ENCODE results near the gene TROAP.
"Not testable (repeated sequence)": the region's sequence is repeated elsewhere in the genome, so short reads cannot be mapped to it uniquely, and the experiment has no call there.

TROAP gene

GRCh38 chr12:49322708-49323523 lies at the start of gene TROAP:
Gene TROAP, plus strand, starts transcription at chr12:49323255. Its CDS starts 354 bp downstream, at chr12:49323609.
- H3K9me3 ChIP-seq (replicated peaks in 1 of 11): no peaks in the 10 kb centered on the region
- peak within 1 kb of the TSS; percentile 90 to 99 (median 96) for H3K4me2 ChIP-seq
- peaks cover 0 to 41% (median 32%) of the 10 kb centered on the region in 11 experiments; a peak in 19 of 22 replicates for H3K36me3 ChIP-seq
- peaks cover 0 to 10% (median 0%) of the 10 kb centered on the region in 11 experiments; a peak in 3 of 22 replicates for H4K20me1 ChIP-seq
- no peaks in the 10 kb centered on the region for H3K27me3 ChIP-seq
- peak within 1 kb of the TSS; percentile 39 to 91 (median 81); a peak in 20 of 22 replicates for H3K27ac ChIP-seq
- H3K4me1 ChIP-seq: peaks cover 17 to 27% (median 22%) of the 10 kb centered on the region in 10 experiments
- H3K4me3 ChIP-seq: peak within 1 kb of the TSS; percentile 62 to 85 (median 76)
- TF ChIP-seq Cebpa-rat (IDR thresholded peaks at IDR 0.05): no peak
- H3K9ac ChIP-seq: peak within 1 kb of the TSS; percentile 79 to 92 (median 86)

- Histone ChIP-seq H3K36me3 (peaks cover 54 to 68% (median 61%) of the 10 kb centered on the region in 11 experiments), H3K27me3 (no peaks in the 10 kb centered on the region), H3K9me3 (replicated peaks in 1 of 11) (no peaks in the 10 kb centered on the region), H3K4me2 (no peak overlapping the region), H3K9ac (no peak overlapping the region), H3K4me1 (peaks cover 0 to 27% (median 3%) of the 10 kb centered on the region in 10 experiments; a peak in 9 of 20 replicates), H4K20me1 (peaks cover 54 to 91% (median 74%) of the 10 kb centered on the region in 11 experiments; a peak in 21 of 22 replicates), H3K27ac (no peak overlapping the region), H3K4me3 (no peak overlapping the region)
- no peak for TF ChIP-seq Cebpa-rat (IDR thresholded peaks at IDR 0.05)
Measured at GRCh38 chr12:49273726-49274395, 49.2 kb upstream of the TROAP start.

DNA sequence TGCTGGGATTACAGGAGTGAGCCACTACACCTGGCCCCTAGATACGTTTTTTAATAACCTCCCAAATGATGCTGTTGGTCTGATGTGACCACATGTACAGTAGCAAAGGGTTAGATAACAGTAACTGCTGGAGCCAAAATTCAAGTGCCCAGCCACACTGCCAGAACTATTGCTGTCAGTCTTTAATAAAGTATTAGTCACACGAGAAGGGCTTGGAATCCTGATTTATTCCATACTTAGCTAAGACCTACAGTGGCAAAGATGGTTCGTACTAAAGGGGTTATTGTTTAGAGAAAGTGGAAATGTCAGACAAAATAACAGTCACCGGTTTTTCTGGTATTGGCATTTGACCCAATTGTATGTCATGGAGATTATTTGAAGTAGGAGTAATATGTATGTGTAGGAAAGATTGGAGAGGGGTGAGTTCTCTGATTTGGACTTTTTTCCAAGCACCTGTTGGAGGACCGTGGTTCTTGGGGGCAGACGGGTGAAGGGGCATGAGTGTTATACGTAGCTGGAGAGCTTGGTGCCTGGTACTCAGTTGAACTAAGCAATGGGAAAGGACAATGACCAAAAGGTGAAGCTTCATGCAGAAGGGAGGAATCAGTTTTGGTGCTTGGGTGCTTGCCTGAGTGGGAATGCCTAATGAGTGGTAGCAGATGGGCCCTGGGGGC lies 48.5 kb upstream of the TROAP start:
- Histone ChIP-seq H3K27me3 (no peaks in the 10 kb centered on the region), H3K4me2 (no peak overlapping the region), H3K9me3 (replicated peaks in 1 of 11) (no peaks in the 10 kb centered on the region), H3K4me1 (peaks cover 0 to 22% (median 2%) of the 10 kb centered on the region in 10 experiments; a peak in 13 of 20 replicates), H3K4me3 (no peak overlapping the region), H3K36me3 (peaks cover 47 to 61% (median 55%) of the 10 kb centered on the region in 11 experiments), H3K27ac (no peak overlapping the region), H4K20me1 (peaks cover 50 to 84% (median 68%) of the 10 kb centered on the region in 11 experiments; a peak in 21 of 22 replicates), H3K9ac (no peak overlapping the region)
- TF ChIP-seq Cebpa-rat (IDR thresholded peaks at IDR 0.05): no peak

DNA sequence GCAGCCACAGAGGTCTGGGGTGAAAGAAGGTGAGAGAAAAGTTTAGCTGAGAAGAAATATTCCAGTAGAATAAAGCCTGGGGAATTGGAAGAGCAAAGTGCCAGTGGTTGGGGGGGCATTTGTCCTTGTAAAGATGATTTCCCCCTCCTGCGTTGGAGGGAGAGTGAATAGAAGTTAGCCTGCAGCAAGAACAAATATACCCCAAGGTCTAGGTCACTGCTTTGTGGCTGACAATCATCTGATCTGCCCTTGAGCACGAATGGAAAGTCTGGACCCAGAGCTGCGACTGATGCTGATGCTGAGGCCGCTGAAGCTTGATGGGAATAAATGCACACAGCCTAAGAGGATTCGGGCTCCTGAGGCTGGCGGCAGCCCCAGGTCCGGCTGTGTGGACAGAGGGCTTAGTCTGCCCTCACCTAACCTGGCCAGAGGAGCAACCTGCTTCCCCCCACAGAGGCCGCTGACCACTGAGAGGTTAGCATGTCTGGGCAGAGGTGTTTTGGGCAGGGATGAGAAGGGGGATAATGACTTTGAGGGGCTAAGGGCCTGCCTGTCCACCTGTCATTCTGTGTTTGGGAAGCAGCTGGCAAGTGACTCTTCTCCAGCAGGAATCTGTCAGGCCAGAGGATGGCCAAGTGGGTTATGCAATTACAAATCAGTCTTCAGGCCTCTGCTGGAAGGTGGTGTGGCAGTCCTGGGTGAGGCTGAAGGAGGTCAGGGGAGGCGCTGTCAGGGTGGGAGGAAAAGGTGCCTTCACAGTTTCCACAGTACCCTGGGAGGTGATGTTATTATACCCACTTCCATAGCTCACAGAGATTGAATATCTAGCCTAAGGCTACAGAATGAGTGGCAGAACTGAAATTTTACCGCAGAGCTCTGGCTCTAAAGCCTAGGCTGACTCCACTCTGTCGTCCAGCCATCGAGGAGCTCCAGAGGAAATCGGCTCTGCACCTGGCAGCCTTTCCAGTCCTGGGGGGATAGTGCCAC lies 46.5 kb upstream of the TROAP start:
- H4K20me1 ChIP-seq: peaks cover 30 to 63% (median 47%) of the 10 kb centered on the region in 11 experiments; a peak in 21 of 22 replicates
- peaks cover 26 to 41% (median 34%) of the 10 kb centered on the region in 11 experiments for H3K36me3 ChIP-seq
- peaks cover 15 to 27% (median 20%) of the 10 kb centered on the region in 10 experiments for H3K4me1 ChIP-seq
- H3K27ac ChIP-seq: no peak overlapping the region
- peak overlapping the region in 1 of 11 experiments; percentile 33; a peak in 1 of 22 replicates for H3K9ac ChIP-seq
- H3K4me3 ChIP-seq: no peak overlapping the region
- TF ChIP-seq Cebpa-rat (IDR thresholded peaks at IDR 0.05): no peak
- no peak overlapping the region for H3K4me2 ChIP-seq
- no peaks in the 10 kb centered on the region for H3K27me3 ChIP-seq
- no peaks in the 10 kb centered on the region for H3K9me3 ChIP-seq (replicated peaks in 1 of 11)

DNA sequence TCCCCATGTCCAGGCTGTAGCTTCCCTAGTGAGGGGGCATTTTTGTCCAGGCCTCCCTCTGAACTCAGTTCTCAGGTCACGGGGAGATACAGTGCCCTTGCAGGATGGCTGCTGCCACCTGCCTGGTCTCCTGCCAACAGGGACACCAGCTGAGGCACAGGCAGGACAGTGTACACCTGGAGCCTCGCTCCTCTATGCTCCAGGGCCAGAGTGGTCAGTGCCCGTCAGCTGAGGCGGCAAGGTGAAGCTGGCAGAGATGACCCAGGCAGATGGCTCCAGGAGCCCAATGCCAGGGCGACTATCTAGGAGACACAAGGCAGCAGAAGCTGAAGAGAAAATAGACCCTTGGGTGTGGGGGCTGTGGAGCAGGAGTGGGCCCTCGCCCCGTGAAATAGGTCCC lies 45.6 kb upstream of the TROAP start:
- H3K9me3 ChIP-seq (replicated peaks in 1 of 11): no peaks in the 10 kb centered on the region
- H3K27ac ChIP-seq: no peak overlapping the region
- peak overlapping the region in 1 of 11 experiments; percentile 33; a peak in 1 of 22 replicates for H3K9ac ChIP-seq
- peaks cover 20 to 32% (median 28%) of the 10 kb centered on the region in 11 experiments for H3K36me3 ChIP-seq
- no peak overlapping the region for H3K4me2 ChIP-seq
- peaks cover 14 to 31% (median 25%) of the 10 kb centered on the region in 10 experiments for H3K4me1 ChIP-seq
- no peak overlapping the region for H3K4me3 ChIP-seq
- peaks cover 26 to 55% (median 41%) of the 10 kb centered on the region in 11 experiments; a peak in 20 of 22 replicates for H4K20me1 ChIP-seq
- no peaks in the 10 kb centered on the region for H3K27me3 ChIP-seq
- no peak for TF ChIP-seq Cebpa-rat (IDR thresholded peaks at IDR 0.05)

GRCh38 chr12:49279706-49280159 lies 43.3 kb upstream of the TROAP start:
- Histone ChIP-seq H3K4me3 (no peak overlapping the region), H3K27ac (no peak overlapping the region), H3K9ac (no peak overlapping the region), H3K4me1 (peaks cover 14 to 31% (median 25%) of the 10 kb centered on the region in 10 experiments), H3K4me2 (peak overlapping the region in 9 of 11 experiments; percentile 18 to 62 (median 42); a peak in 9 of 22 replicates), H3K27me3 (no peaks in the 10 kb centered on the region), H3K36me3 (peaks cover 0 to 9% (median 5%) of the 10 kb centered on the region in 11 experiments; a peak in 13 of 22 replicates), H3K9me3 (replicated peaks in 1 of 11) (no peaks in the 10 kb centered on the region), H4K20me1 (peaks cover 5 to 32% (median 19%) of the 10 kb centered on the region in 11 experiments; a peak in 19 of 22 replicates)
- TF ChIP-seq Cebpa-rat (IDR thresholded peaks at IDR 0.05): no peak

- Histone ChIP-seq H3K9ac (peak overlapping the region in 1 of 11 experiments; percentile 29; a peak in 1 of 22 replicates), H4K20me1 (peaks cover 0 to 24% (median 11%) of the 10 kb centered on the region in 11 experiments; a peak in 19 of 22 replicates), H3K4me1 (peaks cover 14 to 31% (median 25%) of the 10 kb centered on the region in 10 experiments), H3K4me2 (peak overlapping the region; percentile 18 to 62 (median 42); a peak in 18 of 22 replicates)
- H3K9me3 ChIP-seq (replicated peaks in 1 of 11); H3K4me3 ChIP-seq; H3K36me3 ChIP-seq; H3K27ac ChIP-seq; H3K27me3 ChIP-seq: not testable (repeated sequence)
Measured at GRCh38 chr12:49280545-49280944, 42.5 kb upstream of the TROAP start.
